NCI-H146 treated with DMSO at 0.1 percent for 48 hours (cell line): ENCODE measurements around the gene ENKUR.
A peak's percentile ranks its signal among the peaks of the same experiment; 100 is the strongest.
"Not testable (repeated sequence)": the region's sequence is repeated elsewhere in the genome, so short reads cannot be mapped to it uniquely, and the experiment has no call there.

Experiments used
- DNase-seq: peaks from one replicate; lab custom pipeline; 2025; ENCODE audit not compliant: unreplicated experiment; lab: John Stamatoyannopoulos, UW

The ENKUR gene

DNA sequence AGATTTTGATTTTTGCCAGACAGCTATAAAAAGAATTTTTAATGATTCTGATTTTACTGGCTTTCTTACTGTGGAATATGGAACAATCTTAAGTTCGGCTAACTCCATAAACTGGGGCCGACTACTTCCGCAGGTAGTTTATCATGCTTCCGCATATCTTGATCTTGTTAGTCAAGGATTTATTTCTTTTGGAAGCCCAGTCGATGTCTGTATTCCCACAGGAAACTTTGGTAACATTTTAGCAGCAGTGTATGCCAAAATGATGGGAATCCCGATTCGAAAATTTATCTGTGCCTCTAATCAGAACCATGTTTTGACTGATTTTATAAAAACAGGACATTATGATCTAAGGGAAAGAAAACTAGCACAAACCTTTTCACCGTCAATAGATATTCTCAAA lies 8.6 kb upstream of the ENKUR start:
- no peak for DNase-seq

DNA sequence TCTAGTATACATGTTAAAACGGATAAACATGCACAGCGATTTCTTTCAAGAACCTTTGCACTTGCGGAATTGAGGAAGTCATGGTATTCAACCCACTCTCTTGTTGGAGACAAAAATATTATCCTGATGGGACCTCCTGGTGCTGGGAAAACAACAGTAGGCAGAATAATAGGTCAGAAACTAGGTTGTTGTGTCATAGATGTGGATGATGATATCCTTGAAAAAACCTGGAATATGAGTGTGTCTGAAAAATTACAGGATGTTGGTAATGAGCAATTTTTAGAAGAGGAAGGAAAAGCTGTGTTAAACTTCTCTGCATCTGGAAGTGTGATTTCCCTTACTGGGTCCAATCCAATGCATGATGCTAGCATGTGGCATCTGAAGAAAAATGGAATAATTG lies 7.3 kb upstream of the ENKUR start:
- no peak for DNase-seq

DNA sequence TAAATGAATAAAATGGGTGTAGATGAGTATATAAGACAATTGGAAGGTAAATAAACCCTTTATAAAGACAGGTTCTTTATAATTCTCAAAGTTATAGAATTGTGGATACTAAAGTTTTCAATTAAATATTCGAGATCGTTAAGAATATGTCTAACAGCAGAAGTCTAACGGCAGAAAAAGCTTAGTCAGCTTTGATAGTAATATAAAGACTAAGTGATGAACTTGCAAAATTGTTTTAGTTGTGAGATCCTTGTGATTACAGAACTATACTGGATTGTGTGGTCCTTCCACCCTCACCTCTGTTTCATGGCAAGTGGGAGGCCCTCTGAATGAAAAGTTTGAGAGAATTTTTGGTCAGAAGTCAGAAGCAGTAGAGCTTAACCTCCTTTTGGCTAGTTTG lies 2.7 kb upstream of the ENKUR start:
- no peak for DNase-seq

DNA sequence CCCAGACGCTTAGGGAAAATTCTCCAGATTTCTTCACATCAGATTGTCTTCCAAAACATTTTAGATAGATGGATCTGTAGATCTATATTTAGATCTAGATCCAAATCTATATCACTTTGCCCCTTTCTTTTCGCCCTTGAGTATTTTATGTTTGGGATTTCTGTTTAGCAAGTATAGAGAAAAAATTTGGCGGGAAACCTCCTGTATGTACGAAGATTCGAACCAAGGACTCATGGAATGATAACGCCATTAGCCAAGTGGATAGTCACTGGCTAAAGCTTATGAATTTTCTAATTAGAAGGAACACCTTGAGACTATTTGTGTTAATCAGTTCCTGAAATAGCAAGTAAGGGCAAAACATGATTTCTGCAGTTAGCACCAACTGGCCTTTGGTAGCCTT lies 1.7 kb upstream of the ENKUR start:
- DNase-seq: no peak

DNA sequence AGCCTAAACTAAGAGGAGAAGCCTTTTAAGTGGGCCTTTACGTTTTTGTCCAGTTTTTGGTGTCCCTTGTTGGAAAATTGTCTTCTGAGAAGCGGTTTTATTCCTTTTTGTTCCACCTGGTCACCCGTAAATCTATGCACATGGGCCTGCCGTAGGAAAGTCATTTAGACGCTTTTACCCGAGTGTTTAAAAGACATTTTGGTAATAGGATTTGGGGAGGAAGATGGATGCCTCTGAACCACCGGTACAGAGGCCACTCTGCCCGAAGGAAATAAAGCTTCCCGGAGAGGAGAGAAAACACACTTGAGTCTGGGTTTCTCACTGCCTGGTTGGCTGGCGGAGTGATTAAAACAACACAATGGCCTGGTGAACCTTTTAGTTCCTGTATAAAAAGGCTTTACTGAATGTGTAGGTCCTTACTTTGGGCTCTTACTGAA lies 1.2 kb upstream of the ENKUR start:
- DNase-seq: peak; percentile 80

DNA sequence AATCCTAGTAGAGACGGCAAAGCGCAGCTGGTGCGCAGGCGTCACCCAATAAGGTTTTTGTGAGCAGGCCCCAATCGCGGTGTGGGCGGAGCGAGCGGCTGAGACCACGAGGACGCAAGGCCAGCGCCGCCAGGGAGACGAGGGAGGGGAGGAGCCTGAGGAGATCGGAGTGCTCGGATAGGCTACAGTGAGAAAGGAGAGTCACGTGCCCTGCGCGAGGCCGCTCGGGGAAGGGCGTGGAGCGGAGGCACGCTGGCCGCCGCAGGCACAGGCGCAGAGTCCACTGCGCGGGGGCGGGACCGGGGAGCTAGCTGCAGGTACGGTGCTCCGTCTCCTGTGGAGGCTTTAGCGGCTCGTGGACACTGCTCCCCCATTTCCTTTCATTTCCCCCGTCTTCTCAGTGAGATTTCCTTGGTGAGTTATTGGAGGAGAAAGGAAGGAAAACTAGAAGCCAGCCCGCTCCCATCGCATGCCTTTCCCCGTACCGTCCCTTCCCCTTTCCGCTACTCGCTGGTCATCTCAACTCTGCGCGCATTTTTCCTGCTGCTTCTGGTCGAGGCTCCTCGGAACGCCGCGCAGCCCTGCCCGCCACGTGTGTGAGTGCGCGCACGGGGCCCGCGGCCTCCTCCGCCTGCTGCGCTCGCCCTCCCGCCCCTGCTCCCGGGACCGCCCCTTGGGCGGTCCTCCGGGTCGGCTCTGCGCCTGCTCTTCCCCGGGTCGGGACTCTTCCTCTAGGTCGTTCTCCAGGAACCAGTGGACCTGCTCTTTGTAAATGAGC lies 607 bp upstream of the ENKUR start, which contains the start of gene THNSL1:
THNSL1 (plus strand) TSS at position 237 of the 778 bp plus-strand sequence. CDS start 6,612 bp downstream, outside the sequence.
- peak; percentile 100 for DNase-seq

DNA sequence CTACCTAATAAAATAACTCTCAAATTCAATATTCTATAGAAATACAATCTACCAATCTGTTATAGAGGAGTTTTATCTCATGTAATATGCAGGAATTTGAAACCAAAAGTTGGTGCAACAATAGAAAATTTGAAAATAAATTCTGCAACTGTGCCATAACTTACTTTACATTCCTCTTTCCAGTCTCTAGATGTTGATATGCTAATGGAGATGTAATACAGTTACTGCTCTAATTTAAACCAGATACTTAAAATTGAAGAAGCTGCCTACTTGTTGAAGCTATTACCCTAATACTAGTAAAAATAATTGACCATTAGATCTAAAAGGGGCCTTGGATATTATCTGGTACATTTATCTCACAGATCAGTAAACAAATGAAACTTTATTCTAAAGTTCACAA lies 1.4 kb downstream of the ENKUR start:
- no peak for DNase-seq

DNA sequence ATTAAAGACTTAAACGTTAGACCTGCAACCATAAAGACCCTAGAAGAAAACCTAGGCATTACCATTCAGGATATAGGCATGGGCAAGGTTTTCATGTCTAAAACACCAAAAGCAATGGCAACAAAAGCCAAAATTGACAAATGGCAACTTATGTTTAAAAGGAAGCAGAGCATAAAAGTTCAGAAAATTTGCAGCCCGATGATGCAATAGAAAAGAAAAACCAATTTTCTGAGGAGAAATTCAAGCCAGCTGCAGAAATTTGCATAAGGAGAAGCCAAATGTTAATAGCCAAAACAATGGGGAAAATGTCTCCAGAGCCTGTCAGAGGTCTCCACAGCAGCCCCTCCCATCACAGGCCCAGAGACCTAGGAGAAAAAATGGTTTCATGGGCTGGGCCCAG lies 4.4 kb downstream of the ENKUR start:
- not testable (repeated sequence) for DNase-seq

DNA sequence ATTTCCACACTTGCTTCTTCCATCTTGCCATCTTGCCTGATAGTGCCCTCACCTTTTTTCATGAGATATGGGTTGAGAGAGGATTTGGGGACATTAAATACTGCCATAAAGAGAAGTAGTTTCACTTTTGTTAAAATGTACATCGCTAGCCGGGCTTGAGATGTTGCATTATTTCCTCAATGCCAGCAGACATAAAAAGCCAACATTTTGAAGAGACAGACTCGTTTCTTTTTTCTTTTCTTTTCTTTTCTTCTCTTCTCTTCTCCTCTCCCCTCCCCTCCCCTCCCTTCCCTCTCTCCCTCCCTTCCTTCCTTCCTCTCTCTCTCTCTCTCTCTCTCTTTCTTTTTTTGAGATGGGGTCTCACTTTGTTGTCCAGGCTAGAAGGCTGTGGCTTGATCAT lies 17.9 kb downstream of the ENKUR start:
- DNase-seq: no peak

DNA sequence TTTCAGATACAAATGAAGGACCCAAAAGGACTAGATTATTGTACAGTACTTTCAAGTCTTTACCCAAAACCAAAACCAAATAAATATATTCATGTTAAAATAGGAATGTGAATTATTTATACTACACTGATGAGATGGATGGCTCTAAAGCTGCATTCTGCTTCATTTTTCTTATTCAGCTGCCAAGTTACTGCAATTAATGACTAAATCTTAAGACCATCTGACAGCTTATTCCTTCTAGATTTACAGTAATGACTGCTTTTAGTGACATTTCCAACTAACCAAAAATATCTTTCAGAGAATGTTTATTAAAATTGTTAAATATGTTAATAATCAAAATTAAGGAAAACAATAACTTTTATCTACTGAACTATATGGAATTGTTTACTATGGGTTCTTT lies 20.9 kb downstream of the ENKUR start:
- DNase-seq: no peak

DNA sequence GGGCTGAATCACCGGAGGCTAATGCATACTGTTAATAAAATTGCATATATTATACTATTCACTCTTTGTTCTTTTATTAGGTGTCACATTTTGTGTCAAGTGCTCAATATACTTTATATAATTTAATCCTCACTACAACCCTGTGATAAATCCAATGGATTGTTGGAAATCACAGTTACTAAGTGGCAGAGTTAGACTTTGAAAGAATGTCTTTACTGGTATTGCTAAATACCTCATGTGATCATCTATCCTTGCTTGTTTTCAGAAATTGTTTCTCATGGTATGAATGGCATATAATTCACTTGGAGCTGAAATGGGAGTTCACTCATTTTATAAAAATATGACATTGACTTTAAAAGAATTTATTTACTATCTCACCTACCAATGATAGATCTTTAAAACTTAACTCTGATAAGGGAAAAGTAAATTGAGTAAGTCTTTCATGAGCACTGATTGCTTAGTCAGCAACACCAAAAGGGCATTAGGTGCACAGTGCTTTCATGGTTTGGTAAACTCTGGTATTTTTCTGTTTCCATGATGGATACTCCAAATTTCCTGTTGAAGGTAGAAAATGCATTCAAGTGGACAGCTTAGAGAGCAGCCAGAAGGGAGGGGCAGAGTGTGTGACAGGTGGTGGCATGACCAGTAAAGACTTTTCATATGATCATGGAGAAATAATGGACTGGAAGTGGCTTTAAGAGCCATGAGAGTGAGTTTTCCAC lies 22.6 kb downstream of the ENKUR start:
- no peak for DNase-seq

DNA sequence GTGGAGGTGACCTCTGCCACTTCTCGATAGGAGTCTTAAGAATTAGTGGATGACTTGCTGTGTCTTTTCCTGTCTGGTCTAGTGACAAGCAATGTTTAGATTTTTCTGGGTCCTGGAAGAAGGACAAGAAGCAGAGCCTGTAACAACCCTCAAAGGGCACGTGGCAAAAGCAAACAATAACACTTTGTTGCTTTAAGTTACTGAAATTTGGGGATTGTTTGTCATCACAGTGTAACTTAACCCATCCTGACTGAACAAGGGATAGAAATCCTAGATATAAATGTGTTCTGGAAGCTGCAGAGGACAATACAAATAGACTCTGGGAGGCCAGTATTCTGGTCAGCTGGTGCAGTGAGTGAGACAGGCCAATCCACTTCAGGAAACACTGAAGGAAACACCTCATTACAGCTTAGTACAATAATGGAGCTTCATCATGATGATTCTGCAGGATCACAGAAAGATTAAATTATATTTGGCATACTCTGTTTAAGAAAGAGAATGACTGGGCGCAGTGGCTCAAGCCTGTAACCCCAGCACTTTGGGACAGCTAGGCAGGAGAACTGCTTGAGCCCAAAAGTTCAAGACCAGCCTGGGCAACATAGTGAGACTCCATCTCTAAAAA lies 23.3 kb downstream of the ENKUR start:
- DNase-seq: no peak

DNA sequence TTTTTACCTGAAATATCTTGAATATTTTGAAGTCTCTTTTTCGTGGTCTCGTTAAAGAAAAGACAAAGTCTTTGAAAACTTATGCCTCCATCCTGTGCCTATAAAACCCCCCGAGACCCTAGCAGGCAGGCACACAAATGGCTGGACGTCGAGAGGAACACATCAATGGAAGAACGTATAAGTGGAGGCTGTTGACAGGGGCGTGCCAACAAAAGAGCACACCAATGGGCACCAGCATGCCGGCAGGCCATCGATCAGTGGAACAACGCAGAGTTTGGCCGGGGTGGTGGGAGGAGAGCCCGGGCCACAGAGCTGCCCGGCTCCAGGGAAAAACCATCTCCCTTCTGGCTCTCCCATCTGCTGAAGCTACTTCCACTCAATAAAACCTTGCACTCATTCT lies 24.7 kb downstream of the ENKUR start:
- DNase-seq: no peak

DNA sequence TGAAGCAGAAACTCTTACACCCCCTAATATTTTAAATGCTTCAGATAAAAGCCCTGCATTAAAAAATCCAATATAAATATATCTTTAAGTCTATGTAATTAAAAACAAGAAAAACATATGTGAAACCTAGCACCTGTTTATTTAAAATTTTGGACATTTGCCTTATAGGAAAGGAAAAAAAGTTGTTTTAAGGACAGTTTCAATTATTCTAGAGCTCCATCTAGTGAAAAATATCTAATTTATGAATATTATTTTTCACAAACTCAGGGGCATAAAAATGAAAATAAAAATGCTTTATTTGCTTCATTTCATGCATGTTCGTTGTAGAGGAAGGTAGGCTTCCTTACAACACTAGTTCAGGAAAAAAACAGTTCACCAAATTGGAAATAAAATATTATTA lies 26.1 kb downstream of the ENKUR start:
- DNase-seq: no peak

DNA sequence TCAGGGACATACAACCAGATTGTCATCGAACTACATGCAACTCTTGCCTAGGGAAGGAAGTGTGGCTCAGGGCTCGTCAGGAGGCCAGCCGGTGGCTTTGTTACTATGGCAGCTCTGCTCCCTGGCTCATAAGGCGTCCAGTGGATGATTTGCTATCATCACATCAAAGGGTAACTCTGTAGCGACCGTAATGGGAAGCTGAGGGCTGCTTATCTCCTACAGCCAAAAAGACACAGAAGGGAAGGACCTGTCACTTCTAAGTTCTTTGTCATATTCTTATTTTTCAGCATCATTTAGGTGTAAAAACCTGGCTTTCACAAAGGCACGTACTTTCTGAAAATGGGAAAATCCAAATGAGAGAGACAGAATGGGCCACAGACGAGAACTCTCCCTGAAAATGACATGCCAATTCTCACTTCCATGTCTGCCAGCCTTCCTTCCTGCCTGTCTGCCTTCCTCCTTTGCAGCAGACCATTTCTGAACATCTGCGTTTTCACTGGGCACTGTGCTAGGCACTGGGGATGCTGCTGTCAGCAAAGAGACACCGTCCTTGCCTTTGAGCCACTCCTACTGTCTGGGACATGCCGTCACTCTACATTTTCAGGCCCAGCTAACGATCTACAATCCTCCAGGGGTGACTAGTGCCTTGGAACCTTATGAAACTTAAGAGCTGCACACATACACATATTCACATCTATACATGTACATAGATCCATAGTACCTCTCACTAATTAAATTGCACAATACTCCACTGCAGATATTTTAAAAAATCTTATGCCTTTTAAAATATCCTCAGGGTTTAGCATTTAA lies 26.9 kb downstream of the ENKUR start:
- DNase-seq: no peak

DNA sequence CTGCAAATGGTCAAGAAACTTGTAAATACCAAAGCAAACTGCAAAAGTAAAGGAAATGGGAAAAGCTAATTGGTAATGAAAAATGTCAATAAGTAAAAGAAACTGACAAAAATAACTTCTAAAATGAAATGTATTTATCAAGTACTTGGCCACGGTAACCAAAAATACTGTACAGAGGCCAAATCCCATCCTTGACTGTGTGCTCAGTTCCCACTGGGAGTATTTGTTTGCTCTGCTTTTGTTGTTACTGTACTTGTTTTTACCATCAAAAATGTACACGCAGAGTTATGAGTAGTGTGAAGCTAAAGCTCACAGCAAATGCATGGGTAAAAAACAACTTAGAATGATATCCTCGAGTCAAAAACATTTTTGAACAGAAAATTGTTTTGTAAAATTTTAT lies 31.1 kb downstream of the ENKUR start:
- DNase-seq: no peak

DNA sequence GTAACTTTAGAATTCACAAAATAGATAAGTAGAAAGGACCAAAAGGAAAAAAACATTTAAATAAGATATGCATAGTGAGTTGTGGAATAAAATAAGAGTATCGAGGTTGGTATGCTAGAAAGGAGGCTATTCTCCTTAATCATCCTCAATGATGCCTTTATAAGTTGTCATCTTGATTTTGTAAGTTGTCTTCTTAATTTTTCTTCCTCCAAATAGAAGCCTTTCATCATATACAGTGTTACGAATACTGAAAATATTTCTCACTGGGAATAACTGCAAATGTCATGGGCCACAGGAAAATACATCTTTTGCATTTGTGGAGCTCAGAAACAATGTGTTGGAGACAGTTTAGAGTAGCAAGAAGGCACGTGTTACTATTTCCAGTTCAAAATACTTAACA lies 32.0 kb downstream of the ENKUR start:
- no peak for DNase-seq

DNA sequence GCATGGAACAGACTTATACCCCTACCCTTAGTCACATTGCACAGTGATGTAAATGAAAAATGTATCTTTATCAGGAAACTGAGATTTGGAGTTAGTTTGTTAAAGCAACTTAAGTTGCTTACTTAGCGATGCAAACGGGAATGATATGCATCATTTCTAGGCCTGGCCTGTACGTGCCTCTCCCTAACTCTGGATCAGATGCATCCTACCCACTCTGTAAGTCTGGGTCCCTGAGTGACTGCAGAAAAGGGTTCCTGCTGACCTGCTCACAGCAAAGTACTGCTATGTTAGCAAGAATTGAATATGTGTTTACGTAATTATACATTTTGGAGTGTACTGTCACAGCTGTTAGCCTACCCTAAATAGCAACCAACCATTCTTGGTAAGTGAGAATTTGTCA lies 32.8 kb downstream of the ENKUR start:
- DNase-seq: no peak

DNA sequence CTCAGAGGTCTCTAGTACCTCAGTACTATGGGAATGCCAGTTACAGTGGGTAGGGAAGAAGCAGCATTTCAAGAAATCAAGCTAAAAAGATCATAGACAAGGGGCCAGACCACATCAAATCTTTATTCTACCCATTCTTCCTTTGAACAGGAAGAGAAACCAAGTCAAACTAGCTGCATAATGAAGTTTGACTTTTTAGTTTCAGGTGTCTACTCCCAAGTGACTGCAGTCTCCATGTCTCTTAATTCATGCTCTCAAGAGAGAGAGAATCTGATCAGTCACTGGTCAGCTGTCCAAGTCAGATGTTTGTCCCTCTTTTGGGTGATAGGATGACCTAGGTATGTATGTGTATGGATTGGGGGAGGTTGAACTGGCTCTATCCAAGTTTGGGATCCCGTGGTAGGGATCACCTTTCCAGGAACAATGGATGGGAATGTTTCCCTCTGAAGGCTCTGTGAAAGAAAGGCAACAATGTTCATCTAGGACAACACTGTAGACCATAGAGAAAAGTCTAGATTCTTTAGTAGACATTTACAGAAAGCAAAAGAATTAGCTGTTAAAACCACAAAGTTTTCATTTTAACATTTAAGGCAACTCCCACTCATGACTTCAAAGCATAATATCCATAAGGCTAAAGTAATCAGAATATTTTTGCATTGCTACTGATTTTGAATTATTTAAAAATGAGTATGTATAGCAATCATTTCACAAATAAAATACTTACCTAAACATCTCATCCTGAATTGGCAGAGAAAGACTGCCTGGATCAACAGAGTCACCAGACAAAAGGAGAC lies 33.4 kb downstream of the ENKUR start:
- no peak for DNase-seq

DNA sequence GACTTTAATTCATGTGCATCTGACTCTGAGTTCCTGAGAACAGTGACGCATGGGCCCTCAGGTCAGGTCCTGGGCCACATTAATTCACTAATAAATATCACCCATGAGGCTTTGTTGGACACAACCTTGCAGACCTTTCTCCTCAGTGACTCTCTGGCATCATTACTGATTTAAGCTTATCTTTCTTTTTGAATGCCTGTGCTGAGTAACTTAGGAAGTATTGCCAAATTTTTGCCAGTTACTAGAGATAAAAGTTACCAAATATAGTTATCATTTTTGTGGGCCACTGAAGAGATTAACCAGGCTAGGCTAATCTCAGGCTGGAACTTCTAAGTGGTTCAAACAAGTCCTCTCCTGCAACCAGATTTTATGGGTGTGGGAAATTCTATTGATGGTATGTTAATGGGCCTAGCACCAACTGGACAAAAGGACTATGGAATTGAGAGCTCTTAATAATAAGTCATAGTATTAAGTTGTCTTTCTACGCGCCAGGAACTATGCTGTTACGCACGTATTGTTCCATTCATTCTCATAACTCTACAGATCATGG lies 34.7 kb downstream of the ENKUR start:
- DNase-seq: no peak
